Adipocyte (in vitro differentiated cells): Measurements from ENCODE around the gene FBN3.

Experiments
- DNase-seq: peaks from one replicate; pipeline ENCODE4 v3.0.0-alpha.2; 2015; ENCODE audit warnings: low read depth
- H3K27me3 ChIP-seq: replicated peaks from 2 replicates; pipeline ENCODE4 v1.7.0; 2013; ENCODE audit warnings: mild to moderate bottlenecking, low read length, moderate library complexity; ENCODE audit not compliant: control insufficient read depth, insufficient read depth
- H3K36me3 ChIP-seq: 2 replicates; pipeline ENCODE4 v1.7.0; 2013; ENCODE audit warnings: low read length, mild to moderate bottlenecking, moderate library complexity; ENCODE audit not compliant: control insufficient read depth, insufficient read depth, severe bottlenecking
- H3K4me1 ChIP-seq: 2 replicates; pipeline ENCODE4 v1.7.0; 2013; ENCODE audit warnings: mild to moderate bottlenecking, low read length, moderate library complexity; ENCODE audit not compliant: control insufficient read depth, insufficient read depth
- H3K4me3 ChIP-seq: 2 replicates; pipeline ENCODE4 v1.7.0; 2013; ENCODE audit warnings: mild to moderate bottlenecking, low read length, moderate library complexity
- H3K9ac ChIP-seq: 2 replicates; pipeline ENCODE4 v1.7.0; 2013; ENCODE audit warnings: mild to moderate bottlenecking, low read length, moderate library complexity
- H3K9me3 ChIP-seq: 2 replicates; pipeline ENCODE4 v1.7.0; 2013; ENCODE audit warnings: mild to moderate bottlenecking, low read length, moderate library complexity; ENCODE audit not compliant: control insufficient read depth

Gene FBN3

DNA sequence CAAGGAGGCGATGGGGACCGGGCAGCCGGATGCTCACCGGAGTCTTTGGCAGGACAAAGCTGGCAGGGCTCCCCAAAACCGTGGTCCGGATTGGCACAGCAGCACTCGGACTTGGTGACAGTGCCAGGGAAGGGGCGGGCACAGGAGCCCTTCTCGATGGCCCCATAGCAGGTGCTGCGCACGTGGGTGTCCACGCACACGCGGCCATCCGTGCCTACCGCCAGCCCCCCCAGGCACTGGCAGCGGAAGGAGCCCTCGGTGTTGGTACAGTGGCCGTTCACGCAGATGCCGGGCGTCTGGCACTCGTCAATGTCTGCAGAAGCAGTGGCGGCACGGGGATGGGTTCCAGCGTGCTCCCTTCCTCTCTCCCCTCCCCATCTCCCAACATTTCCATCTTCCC is 17.9 kb downstream of the FBN3 start:
- Histone ChIP-seq H3K36me3 (no peaks in the 10 kb centered on the region), H3K4me1 (no peaks in the 10 kb centered on the region), H3K9ac (no peak overlapping the region), H3K27me3 (peaks cover 12% of the 10 kb centered on the region), H3K4me3 (no peak overlapping the region), H3K9me3 (no peaks in the 10 kb centered on the region)
- no peak for DNase-seq

DNA sequence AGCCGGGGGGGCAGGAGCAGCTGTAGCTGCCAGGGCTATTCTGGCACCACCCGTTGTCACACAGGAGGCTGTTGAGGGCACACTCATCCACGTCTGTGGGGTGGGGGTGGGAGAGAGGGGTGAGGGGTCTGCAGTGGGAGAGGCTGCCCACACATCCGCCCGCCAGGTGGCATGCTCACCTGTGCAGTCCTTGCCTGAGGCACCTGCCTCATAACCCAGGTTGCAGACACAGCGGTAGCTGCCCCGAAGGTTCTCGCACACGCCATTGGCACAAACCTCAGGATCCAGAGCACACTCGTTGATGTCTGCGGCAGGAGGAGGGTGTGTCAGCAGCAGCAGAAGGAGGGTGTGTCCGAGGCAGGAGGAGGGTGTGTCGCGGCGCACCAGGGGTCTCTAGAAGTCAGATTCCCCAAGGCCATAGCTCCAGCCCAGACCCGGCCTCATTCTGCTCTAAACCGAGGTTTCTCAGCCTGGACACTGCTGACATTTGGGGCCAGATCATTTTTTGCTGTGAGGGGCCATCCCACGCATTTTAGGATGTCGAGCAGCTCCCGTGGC is 20.3 kb downstream of the FBN3 start:
- Histone ChIP-seq H3K4me3 (no peak overlapping the region), H3K36me3 (no peaks in the 10 kb centered on the region), H3K27me3 (peaks cover 15% of the 10 kb centered on the region), H3K4me1 (no peaks in the 10 kb centered on the region), H3K9me3 (no peaks in the 10 kb centered on the region), H3K9ac (no peak overlapping the region)
- DNase-seq, result no peak

DNA sequence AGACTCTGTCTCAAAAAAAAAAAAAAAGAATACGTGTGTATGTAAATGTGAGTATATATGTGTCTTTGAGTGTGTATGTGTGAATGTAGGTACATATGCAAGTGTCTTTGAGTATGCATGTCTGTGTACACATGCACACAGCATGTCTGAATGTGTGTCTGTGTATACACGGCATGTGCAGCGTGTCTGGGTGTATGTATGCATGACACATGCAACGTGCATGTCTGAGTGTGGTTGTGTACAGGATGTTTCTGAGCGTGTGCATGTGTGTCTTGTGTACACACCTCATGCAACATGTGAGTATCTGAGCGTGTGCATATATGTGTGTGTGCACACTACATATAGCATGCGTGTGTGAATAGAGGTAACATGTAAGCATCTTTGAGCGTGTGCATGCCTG is 20.8 kb downstream of the FBN3 start:
- no peaks in the 10 kb centered on the region for H3K9me3 ChIP-seq
- peaks cover 18% of the 10 kb centered on the region for H3K27me3 ChIP-seq
- DNase-seq, result no peak
- H3K4me1 ChIP-seq, result no peaks in the 10 kb centered on the region
- no peaks in the 10 kb centered on the region for H3K36me3 ChIP-seq
- no peak overlapping the region for H3K9ac ChIP-seq
- H3K4me3 ChIP-seq, result no peak overlapping the region

DNA sequence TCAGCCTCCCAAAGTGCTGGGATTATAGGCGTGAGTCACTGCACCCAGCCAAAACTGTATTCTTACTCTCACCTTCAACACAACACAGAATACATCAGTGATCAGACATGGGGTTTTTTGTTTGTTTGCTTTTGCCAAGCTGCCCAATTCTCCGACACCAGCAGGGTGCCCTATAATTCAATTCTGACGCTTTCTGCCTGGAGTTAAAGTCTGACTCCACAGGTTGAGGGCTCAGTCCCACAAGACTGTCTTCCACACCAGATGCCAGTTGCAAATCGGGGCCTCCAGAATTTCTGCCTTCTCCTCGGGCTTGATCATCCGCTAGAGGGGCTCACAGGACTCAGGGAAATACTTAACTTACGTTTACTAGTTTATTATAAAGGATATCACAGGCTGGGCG is 22.1 kb downstream of the FBN3 start:
- H3K9ac ChIP-seq, result no peak overlapping the region
- H3K4me3 ChIP-seq, result no peak overlapping the region
- no peak for DNase-seq
- H3K36me3 ChIP-seq, result no peaks in the 10 kb centered on the region
- no peaks in the 10 kb centered on the region for H3K4me1 ChIP-seq
- H3K27me3 ChIP-seq, result peaks cover 18% of the 10 kb centered on the region
- H3K9me3 ChIP-seq, result no peaks in the 10 kb centered on the region

DNA sequence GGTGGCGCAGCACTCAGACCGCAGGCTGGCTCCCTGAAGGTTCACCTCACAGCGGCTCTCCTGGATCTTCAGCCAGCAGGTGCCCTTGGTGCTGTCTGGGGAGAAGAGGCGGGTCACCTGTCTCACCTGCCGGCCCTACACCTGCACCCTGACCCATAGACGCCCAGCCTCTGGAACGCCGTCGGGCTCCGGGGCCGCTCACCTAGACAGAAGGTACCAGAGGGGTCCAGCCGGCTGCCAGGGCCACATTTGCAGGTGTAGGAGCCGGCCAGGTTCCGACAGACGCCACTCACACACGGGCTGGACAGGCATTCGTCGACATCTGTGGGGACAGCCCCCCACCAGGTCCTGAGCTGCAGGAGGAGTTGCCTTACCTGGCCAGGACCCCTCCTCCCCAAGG is 22.9 kb downstream of the FBN3 start:
- Histone ChIP-seq H3K9ac (no peak overlapping the region), H3K36me3 (no peaks in the 10 kb centered on the region), H3K27me3 (peaks cover 13% of the 10 kb centered on the region), H3K4me1 (no peaks in the 10 kb centered on the region), H3K9me3 (no peaks in the 10 kb centered on the region), H3K4me3 (no peak overlapping the region)
- DNase-seq, result no peak

DNA sequence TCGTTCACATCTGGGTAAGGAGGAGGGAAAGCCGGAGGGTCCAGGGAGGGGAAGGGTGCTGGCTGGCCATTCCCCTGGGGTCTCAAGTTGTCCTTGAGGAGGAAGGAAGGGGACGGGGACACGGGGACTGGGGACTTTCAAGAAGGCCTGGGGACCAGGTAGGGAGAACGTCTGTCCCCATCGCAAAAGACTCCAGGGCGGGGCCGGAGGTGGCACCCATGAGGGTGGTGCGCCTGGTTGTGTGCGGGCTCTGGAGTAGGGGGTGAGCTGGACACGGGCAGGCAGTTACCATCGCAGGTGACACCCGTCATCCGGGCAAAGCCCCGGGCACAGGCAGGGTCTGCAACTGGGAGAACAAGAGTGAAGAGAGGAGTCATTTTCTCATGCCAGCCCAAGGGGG is 23.4 kb downstream of the FBN3 start:
- DNase-seq, result no peak
- no peak overlapping the region for H3K9ac ChIP-seq
- peaks cover 10% of the 10 kb centered on the region for H3K27me3 ChIP-seq
- no peaks in the 10 kb centered on the region for H3K4me1 ChIP-seq
- no peaks in the 10 kb centered on the region for H3K9me3 ChIP-seq
- no peaks in the 10 kb centered on the region for H3K36me3 ChIP-seq
- no peak overlapping the region for H3K4me3 ChIP-seq

DNA sequence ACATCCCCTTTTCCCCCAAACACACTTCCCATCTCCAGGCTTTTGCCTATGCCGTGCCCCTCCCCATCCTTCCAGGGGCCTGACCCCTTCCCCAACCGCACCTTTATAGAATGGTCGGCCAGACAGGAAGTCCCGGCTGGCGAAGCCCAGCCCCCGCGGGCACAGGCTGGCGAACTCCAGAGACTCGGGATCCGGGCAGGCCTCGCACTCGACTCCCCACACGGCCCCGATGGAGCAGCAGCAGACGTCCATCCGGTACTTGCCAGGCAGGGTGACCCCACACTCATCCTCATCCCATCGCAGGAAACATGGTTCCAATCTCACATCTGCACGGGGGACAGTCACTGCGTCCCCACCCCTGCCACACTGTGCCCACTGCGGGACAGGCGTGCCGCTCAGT is 25.7 kb downstream of the FBN3 start:
- Histone ChIP-seq H3K4me1 (no peaks in the 10 kb centered on the region), H3K27me3 (peaks cover 15% of the 10 kb centered on the region), H3K9ac (no peak overlapping the region), H3K4me3 (no peak overlapping the region), H3K9me3 (no peaks in the 10 kb centered on the region), H3K36me3 (no peaks in the 10 kb centered on the region)
- DNase-seq, result no peak

DNA sequence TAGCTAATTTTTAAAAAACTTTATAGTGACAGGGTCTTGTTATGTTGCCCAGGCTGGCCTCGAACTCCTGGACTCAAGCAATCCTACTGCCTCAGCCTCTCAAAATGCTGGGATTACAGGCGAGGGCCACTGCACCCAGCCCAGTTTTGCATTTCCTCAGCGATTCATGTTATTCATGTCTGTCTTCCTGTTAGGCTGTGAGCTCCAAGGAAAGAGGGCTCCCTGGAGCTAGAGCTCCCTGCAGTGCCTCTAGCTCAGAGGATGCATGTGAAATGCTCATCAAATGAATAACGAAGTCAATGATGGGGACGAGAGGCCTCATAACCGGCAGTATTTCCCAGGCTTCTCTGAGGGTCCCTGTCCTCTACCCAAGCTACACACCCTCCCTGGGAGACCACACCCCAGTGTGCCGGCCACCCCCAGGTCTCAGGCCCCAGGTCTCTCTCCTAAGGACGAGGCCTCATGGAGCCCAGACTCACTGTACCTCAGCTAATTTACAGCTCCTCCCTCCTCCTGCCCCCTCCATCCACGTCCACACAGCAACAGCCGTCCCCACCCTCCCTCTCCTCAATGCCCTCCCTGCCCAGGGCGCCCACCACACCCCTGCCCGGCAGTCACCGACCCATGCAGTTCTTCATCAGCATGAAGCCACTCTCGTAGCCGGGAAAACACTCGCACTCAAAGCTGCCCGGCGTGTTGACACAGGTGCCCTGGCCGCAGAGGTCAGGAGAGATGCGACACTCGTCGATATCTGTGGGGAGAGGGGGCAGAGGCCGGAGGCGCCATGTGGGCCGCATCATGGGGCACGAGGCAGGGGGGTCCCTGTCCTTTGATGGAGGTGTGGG is 28.5 kb downstream of the FBN3 start:
- Histone ChIP-seq H3K4me1 (no peaks in the 10 kb centered on the region), H3K4me3 (no peak overlapping the region), H3K36me3 (no peaks in the 10 kb centered on the region), H3K9ac (no peak overlapping the region), H3K9me3 (no peaks in the 10 kb centered on the region), H3K27me3 (peaks cover 26% of the 10 kb centered on the region)
- DNase-seq, result no peak

DNA sequence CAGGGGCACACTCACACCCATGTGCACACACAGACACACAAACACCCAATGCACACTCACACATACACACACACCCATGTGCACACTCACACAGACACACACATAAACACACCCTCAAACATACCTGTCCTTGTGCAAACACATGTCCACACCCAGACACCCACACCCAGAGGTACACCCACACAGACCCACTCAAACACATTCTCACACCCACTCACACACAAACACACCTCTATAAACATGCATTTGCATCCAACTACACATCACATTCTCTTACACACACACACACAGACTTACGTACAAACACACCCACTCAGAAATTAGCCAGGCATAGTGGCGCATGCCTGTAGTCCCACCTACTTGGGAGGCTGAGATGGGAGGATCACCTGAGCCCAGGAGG is 31.4 kb downstream of the FBN3 start:
- H3K36me3 ChIP-seq, result no peaks in the 10 kb centered on the region
- DNase-seq, result no peak
- H3K9me3 ChIP-seq, result no peaks in the 10 kb centered on the region
- H3K4me1 ChIP-seq, result no peaks in the 10 kb centered on the region
- H3K27me3 ChIP-seq, result peaks cover 25% of the 10 kb centered on the region
- no peak overlapping the region for H3K4me3 ChIP-seq
- no peak overlapping the region for H3K9ac ChIP-seq

DNA sequence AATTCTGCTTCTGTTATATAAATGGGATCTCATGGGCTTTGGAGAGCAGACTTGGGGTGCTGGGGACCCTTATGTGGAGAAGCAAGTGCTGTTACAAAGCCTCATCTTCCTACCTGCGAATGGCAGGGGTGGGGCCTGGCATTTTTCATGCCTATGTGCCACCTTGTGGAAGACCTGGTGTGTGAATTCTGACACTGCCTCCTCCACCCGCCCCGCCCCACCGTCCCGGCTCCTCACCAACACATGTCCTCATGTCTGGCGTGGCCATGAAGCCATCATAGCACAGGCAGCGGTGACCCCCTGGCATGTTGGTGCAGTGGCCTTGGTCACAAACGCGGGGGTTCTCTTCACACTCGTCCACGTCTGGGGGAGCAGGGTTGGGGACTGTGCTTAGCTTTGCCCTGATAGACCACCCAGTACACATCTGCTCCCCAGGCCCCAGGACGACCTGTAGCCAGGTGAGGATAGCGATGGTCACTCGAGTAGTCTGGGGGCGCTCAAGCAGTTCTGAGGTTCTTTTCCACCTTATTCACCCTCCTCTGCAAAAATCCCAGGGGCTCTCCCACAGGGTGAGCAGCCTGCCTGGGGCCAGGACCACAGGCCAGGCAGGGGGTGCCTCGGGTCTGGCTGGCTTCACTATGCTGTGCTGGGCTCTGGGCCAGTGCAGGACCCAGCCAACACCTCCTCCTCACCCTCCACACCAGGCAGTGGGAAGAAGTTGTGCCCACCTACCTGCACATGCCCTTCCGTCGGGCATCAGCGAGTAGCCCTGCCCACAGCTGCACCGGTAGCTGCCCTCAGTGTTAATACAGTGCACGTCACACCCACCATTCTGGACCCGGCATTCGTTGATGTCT is 32.7 kb downstream of the FBN3 start:
- Histone ChIP-seq H3K27me3 (peaks cover 25% of the 10 kb centered on the region), H3K36me3 (no peaks in the 10 kb centered on the region), H3K9me3 (no peaks in the 10 kb centered on the region), H3K4me3 (no peak overlapping the region), H3K4me1 (no peaks in the 10 kb centered on the region), H3K9ac (no peak overlapping the region)
- no peak for DNase-seq

DNA sequence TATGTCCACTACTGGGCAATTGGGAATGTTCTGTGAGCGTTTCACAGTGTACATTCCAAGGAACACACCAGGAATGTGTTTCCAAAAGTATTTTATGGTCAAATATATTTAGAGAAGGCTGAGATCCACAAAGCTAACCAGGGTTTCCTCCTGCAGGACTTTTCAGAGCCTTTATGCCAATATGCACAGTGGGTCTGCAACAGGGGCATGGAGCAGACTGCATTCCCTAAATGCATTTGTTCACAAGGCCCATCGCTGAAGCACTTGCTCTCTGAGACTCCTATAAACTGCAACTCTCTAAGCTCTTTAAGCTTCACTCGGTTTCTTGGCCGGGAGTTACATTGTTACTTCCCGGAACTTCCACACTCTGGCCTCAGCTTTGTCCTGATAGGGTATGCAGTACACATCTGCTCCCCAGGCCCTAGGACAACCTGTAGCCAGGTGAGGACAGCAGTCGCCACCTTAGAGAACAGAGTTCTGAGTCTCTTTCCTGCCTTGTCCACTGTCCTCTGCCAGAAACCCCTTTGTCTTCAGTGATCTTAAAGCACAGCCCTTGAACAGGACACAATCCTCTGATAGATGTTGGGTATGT is 33.5 kb downstream of the FBN3 start:
- no peaks in the 10 kb centered on the region for H3K9me3 ChIP-seq
- H3K4me3 ChIP-seq, result no peak overlapping the region
- no peak overlapping the region for H3K9ac ChIP-seq
- no peaks in the 10 kb centered on the region for H3K36me3 ChIP-seq
- peaks cover 25% of the 10 kb centered on the region for H3K27me3 ChIP-seq
- DNase-seq, result no peak
- no peaks in the 10 kb centered on the region for H3K4me1 ChIP-seq
